ENCODE data around the gene PDZD7.

DNA sequence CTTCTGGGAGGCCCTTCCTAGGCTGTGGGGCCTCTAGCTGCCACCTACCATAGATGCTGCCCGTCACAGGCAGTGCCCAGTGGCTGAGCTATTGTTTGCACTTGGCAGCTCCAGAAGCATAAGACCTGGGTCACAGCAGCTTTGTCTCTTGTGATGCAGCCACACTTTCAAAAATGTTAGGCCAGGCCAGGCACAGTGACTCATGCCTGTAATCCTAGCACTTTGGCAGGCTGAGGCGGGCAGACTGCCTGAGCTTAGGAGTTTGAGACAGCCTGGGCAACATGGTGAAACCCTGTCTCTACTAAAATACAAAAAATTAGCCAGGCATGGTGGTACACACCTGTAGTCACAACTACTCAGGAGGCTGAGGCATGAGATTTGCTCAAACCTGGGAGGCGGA is 21.4 kb upstream of the PDZD7 start:
- TF ChIP-seq EZH2 (IDR thresholded peaks at IDR 0.05) = no peak
- TF ChIP-seq, protein P1, sequence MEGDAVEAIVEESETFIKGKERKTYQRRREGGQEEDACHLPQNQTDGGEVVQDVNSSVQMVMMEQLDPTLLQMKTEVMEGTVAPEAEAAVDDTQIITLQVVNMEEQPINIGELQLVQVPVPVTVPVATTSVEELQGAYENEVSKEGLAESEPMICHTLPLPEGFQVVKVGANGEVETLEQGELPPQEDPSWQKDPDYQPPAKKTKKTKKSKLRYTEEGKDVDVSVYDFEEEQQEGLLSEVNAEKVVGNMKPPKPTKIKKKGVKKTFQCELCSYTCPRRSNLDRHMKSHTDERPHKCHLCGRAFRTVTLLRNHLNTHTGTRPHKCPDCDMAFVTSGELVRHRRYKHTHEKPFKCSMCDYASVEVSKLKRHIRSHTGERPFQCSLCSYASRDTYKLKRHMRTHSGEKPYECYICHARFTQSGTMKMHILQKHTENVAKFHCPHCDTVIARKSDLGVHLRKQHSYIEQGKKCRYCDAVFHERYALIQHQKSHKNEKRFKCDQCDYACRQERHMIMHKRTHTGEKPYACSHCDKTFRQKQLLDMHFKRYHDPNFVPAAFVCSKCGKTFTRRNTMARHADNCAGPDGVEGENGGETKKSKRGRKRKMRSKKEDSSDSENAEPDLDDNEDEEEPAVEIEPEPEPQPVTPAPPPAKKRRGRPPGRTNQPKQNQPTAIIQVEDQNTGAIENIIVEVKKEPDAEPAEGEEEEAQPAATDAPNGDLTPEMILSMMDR (IDR thresholded peaks at IDR 0.05) = no peak
